ENCODE results near the gene WASHC2C.
"Not testable (repeated sequence)": the region's sequence is repeated elsewhere in the genome, so short reads cannot be mapped to it uniquely, and the experiment has no call there.

Gene WASHC2C

DNA sequence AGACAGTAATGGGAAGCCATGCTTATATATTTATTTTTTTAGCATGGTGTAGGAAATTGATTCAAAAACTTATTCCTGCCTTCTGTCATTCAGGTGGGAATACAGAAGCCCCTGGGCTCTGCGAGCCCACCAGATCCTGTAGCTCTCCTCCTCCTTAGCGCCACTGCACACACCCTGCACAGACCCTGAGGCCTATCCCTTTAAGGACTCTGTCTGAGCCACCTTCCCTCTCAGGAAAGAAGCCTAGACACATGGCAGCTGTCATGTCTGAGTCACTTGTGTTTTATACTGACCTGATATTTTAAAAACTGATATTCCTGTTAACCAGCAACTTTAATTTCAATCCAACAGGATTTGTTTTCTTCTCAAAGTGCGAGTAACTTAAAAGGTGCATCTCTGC, 36.0 kb downstream of the WASHC2C start:
- DNase-seq: not testable (repeated sequence)

DNA sequence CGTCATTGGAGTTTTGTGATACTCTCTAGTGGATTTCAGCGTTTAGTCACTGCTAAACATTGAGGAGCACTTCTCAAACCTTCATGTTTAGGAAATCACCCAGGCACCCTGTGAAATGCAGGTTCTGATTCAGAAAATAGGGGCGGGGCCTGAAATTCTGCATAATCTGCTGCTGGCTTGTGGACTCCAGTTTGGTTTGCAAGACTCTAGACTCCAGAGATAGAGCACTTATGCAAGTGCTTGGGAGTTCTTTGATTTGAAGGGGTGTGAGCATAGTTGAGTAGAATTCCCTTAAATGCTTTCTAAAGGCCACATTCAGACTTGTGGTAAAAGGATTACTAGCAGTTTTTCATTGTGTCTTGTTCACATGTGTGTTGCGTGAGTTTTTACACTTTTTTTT, 41.3 kb downstream of the WASHC2C start:
- not testable (repeated sequence) for DNase-seq

DNA sequence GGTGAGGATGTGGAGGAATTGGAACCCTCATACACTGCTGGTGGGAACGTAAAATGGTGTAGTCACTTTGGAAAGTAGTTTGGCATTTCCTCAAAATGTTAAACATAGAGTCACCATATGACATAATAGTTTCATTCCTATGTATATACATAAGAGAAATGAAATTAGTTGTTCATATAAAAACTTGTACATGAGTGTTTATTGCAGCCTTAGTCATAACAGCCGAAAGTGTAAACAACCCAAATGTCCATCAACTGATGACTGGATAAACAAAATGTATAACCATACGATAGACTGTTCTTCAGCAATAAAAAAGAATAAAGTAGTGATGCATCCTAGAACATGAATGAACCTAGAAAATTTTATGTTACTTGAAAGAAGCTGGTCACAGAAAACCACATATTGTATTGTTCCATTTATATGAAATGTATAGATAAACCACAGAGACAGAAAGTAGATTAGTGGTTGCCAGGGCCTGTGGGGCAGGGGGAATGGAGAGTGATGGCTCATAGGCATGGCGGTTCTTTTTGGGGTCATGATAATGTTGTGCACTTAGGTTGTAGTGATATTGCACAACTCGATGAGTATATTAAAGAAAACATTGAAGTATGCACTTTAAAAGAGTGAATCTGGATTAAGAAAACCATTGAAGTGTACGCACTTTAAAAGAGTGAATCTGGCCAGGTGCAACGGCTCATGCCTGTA, 44.8 kb downstream of the WASHC2C start:
- not testable (repeated sequence) for DNase-seq

DNA sequence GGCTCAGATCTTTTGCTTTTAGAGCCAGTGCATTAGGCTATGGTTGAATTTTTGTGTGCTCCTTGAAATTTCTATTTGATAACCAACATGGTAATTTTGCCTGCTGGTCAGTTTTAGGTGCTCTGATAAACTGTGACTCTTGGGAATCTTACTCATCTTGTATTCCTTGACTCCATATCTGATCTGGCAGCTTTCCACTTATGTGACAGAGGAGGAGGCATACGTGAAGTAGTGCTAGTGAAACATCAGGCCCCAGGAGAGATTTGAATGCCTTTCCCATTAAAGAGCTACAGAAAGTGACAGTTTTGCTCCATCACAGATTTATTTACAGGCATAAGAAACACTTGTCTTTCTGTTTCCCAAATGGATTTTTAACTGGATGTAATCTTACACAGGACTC, 59.2 kb downstream of the WASHC2C start:
- not testable (repeated sequence) for DNase-seq

DNA sequence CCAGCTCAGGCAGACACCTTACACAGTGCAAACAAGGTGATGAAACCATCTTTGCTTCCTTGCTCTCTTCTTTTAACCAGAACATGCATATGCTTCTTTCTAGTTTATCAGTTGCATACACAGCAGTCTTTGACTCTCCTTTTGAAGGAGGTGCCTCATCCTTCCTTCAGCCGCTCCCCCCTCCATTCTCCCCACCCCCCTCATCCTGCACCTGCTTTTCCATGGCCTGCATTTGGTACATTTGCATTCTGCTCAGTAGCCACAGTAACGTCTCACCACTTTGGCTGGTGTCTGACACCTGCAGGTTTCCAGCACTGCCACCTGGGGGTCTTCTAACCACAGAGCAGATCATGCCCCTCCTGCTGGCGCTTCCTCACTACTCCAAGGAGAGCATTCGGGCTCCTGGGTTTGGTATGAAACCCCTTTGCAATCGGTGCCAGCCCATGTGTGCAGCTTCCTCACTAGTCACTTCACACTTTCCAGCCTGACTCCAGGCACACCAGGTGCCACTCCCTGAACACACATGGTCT, 60.2 kb downstream of the WASHC2C start:
- not testable (repeated sequence) for DNase-seq

DNA sequence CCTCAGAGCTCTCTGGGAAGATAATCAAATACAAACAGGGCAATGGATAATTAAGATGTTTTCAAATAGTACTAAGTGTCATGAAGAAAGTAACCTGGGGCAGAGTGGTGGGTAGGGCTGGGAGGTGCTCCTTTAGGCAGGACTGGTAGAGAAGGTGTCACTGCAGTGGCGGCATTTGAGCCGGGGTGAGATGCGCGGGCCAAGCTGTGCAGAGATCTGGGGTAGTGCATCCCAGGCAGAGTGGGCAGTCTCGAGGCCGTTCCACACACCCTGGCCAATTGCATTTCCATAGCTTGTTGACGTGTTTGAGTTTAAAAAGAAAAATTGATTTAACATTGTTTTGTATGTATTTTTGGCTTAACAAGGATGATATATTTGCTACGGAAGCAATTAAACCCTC, 62.9 kb downstream of the WASHC2C start:
- DNase-seq: not testable (repeated sequence)

DNA sequence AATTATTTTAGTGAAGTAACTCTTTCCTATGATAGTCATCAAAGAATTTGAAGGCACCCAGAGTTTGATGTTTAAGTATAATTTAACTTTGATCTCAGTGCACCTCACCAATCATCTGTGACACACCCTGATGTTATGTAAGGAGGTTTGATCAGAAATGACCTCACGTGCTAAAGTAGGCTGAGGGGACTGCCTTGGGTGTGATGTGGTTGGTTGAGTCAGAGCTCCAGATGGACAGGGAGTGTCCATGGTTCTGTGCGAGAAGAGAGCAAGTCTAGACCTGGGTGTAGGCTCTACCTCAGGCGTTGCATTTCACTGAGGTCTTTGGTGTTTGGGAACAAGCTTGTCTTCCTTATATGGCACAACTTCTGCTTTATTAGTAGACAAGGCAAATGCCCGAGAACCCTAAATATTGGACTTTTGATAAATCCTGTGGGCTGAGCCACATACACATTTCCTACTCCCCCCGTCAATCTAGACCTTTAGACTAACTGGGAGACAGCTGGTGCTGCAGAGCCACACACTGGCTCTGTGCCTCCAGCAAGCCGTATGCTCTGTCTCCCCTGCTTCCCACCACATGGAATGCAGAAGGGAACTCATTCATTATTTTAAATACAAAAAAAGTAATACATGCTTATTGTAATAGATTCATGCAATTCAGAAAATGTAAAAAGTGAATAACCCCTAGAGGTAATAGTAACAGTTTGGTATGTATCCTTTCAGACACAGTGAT, 63.8 kb downstream of the WASHC2C start:
- not testable (repeated sequence) for DNase-seq

DNA sequence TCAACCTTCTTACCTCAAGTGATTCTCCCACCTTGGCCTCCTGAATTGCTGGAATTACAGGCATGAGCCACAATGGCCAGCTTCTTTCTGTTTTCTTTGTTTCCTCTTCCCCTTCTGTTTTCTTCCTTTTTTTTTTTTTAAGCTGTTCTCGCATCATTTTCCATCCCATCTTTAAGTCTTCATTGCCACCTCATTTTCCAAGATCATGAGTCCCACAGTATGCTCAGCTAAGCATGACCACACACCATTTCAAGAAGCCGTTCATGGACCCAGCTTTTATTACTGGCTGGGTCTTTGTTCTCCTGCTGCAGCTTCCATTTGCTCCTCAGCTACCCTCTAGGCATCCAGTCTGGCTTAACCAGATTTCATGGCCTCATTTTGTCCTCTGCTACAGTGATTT, 67.7 kb downstream of the WASHC2C start:
- DNase-seq: not testable (repeated sequence)

DNA sequence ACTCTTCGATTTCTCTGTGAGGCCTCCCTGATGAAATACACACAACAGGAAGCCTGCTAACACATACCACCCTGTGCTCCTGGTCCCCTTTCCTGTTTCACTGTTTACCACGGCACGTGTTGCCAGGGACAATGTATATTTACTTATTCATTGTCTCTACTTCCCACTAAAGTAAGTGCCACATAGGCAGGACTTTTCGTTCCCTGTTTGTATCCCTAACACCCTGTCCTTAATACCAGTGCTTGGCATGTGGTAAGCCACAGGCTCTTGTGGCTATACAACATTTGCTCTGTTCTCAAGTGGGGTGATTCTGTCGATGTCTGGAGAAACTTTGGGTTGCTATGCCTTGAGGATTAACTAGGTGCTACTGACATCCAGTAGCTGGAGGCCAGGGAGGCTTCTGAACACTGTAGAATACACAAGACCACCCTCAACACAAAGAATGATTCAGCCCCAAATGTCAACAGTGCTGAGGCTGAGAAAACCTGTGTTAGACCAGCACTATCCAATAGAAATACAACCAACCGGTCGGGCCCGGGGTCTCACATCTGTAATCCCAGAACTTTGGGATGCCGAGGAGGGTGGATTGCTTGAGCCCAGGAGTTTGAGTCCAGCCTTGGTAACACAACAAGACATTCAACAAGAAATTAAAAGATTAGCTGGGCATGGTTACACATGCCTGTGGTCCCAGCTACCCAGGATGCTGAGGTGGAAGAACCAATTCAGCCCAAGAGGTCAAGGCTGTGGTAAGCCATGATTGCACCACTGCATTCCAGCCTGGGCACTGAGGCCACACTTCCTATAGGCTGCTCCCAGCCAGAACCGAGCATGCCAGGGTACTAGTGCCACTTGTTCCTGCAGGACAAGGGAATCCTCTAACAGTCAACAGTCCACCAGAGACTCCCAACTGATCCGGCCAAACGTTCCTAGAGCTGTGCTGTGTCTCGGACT, 76.3 kb downstream of the WASHC2C start:
- peak in 1 of 2 experiments; percentile 7 for DNase-seq

DNA sequence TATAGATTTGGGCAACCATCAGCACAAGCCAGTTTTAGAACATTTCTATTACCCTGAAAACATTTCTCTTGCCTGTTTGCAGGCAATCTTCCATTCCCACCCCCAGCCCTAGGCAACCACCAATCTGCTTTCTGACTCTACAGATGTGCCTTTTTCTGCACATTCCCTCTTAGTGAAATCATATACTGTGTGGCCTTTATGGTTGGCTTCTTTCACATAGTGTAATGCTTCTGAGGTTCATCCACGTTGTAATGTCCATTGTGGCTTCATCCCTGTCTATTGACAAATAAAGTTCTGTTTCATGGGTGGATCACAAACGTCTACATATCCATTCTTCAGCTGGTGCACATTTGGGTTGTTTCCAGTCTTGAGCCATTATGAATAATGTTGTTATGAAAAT, 77.9 kb downstream of the WASHC2C start:
- not testable (repeated sequence) for DNase-seq

DNA sequence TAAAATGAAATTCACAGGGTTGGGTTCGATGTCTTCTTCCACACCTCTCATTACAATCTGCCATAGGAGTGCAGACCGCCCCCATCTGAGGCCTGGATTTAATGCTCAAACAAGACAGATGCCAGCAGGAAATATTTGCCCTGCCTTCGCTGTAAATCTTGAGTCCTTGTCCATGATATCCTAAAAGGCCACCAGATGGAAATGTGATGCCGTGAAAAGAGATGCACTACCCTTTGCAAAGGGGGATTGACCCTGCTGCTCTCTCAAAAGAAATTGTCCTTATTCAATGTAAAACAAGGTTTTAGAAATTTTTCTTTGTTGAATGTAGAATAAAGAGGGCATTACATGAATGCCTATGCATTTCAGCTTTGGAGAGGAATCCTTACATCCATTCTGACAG, 82.8 kb downstream of the WASHC2C start:
- DNase-seq: no peak

DNA sequence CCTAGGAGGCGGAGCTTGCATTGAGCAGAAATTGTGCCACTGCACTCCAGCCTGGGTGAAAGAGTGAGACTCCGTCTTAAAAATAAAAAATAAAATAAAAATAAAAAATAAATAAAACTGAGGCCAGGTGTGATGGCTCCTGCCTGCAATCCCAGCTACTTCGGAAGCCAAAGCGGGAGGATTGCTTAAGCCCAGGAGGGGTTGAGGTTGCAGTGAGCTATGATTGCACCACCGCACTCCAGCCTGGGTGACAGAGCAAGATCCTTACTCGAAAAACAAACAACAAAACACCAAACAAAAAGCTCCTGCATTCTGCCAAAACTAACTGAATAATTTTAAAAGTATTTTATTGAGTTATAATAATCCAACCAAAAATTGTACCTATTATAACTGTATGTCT, 84.0 kb downstream of the WASHC2C start:
- no peak for DNase-seq

DNA sequence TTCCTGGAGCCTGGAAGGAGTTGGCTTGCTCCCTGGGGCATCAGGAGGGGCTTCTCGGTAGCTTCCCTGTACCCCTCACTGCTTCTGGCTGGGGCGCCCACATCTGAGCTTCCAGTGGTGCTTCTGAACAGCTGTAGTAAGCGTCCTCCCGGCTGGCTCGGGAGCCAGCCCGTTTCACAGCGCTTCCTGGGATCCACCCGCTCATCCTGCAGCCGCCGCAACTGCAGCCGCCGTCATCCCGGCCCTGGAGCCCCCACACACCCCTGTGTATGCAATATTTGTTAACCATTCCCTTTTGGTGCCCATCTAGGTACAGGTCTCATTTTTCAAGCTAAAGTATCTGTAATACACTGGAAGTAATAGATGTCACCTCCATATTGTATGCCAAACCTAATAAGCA, 85.9 kb downstream of the WASHC2C start:
- not testable (repeated sequence) for DNase-seq

DNA sequence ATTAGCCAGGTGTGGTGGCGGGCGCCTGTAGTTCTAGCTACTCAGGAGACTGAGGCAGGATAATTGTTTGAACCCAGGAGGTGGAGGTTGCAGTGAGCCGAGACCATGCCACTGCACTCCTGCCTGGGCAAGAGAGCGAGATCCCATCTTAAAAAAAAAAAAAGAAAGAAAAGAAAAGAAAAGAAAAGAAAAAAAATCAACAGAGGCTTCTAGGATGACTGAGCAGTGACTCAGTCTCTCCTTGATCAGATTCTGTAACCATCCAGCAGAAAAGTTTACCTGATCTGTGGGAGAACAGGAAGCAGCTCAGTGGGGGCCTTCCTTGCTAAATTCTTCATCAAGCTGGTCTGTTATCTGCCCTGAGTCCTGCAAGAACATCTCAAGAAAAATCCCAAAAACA, 87.1 kb downstream of the WASHC2C start:
- not testable (repeated sequence) for DNase-seq

DNA sequence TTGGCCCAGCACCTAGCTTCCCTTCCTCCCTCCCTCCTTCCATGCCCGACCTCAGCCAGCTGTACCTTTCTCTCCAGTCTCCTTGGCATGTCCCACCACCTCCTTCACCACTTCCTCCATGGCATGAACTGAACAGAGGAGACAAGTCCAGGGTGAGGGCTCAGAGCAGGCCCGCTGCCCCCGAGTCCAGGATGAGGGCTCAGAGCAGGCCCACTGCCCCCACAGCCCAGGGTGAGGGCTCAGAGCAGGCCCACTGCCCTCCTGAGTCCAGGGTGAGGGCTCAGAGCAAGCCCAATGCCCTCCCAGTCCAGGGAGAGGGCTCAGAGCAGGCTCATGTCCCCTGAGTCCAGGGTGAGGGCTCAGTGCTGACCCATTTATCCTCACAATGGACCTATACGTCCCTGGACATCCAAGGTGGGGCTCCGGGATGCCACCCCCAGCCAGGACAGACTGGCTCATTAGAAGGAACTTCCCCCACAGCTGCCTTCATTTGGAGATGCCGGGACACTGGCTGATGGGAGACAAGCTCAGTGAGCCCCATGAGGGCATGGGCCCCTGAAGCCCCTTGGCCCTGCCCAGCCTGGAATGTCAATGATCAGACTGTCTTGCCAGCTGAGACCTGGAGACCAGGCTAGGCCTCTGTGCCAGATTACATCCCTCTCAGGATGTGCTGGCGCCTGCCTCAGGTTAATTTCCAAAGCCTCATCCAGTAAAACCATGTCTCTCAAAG, 90.2 kb downstream of the WASHC2C start:
- DNase-seq: no peak

DNA sequence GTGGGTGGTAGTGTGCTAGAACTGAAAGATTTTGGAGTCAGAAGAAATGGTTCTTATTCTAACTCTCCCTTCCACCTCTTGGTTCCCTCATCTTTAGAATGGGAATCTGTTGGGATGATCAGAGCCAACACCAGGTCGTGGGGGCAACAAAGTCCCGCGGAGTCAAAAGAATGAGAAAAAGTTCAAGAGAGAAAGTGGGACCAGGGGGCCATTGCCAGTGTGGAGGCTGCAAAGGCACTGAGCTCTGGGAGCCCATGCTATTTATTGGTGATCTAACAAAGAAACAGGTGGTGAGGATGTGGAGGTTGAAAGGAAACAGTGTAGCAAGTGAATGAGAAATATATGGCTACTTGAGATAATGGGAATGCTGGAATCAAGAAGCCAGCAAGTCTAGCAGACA, 90.8 kb downstream of the WASHC2C start:
- no peak for DNase-seq

DNA sequence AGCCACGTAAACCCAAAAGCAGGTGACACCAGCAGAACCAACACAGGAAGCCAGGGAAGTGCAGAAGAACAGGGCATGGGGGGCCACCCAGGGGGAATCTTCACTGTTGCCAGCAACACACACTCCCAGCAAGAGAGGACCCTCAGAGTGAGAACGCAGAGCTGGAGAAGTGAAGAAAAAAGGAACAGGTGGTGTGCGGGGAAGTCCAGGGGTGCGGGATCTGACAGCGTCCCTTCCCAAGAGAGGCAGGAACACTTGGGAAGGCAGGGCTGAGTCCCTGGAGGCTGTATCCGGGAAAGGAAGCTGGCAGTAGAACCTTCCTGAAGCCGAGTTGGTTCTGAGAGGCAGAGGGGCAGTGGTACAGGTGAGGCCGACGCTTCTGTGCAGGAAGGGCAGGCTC, 92.5 kb downstream of the WASHC2C start:
- no peak for DNase-seq

DNA sequence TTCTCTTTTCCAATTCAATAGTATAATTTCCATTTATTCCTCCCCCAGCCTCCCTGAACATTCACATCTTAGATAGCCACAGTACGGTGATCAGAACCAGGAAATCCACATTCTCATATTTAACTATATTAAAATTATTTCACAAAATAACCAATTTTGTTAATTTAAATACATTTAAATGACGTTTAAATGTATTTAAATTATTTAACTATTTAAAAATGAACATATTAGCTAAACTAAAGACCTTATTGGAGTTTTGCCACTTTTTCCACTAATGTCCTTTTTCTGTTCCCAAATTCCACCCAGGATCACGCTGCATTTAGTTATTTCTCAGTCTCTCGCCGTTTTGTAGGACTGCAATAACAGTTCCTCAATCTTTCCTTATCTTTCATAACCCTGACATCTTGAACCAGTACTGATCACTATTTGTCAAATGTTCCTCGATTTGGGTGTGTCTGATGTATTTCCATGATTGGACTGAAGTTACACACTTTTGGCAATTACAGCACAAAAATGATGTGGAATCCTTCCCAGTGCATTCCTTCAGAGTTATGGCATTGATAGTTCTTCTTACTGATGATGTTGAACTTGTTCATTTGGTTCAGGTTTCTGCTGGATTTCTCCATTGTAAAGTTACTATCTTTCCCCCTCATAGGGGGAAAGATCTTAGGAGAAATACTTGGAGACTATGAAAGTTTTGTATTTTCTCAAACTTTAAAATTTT, 93.2 kb downstream of the WASHC2C start:
- DNase-seq: not testable (repeated sequence)

DNA sequence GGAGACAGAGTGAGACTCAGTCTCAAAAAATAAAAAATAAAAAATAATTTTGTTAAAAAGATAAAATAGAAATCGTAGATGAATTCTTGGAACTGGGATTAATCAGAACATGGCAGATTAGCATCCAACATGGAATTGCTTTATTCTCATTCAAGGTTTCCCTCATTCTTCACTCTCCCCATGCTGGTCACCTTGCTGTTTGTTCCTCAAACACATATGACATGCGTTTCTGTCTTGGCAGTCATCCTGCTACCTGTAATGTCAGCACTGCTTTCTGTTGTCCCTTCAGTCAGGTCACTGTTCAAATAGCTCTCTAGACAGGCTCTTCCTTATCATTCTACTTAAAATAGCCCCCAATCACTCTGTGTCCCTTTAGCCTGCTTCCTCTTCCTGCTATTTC, 95.9 kb downstream of the WASHC2C start:
- not testable (repeated sequence) for DNase-seq
